ENCODE results near the gene UTF1. TPM values are rescaled to one million over a fixed set of nuclear protein-coding genes. Genes with fewer than 3 reads are reported as not detected.

The UTF1 gene
- total and polyA plus RNA-seq, 9 of the 15 experiments (the other 6 are each of a cell fraction or from before 2014, with no cell fraction given) = 0.35 to 0.46 TPM; not detected in 7

GRCh38 chr10:133258818-133259601, 29.0 kb downstream of the UTF1 start (continued):
- no peak for TF ChIP-seq SPI1 (IDR thresholded peaks at IDR 0.05; ENCODE audit: borderline replicate concordance, low read depth, low read length)
- no peak for TF ChIP-seq SAFB2 (IDR thresholded peaks at IDR 0.05; ENCODE audit: borderline replicate concordance, low read depth, low read length, severe bottlenecking)
- TF ChIP-seq PTRF (tag; IDR thresholded peaks at IDR 0.05) = no peak
- TF ChIP-seq GABPB1 (CRISPR knock-in tag; IDR thresholded peaks at IDR 0.05) = no peak
- no peak for TF ChIP-seq RFX7 (CRISPR knock-in tag; IDR thresholded peaks at IDR 0.05)
- no peak for TF ChIP-seq GATAD2A (IDR thresholded peaks at IDR 0.05)
- no peak for TF ChIP-seq ZNF436 (CRISPR knock-in tag; IDR thresholded peaks at IDR 0.05)
- no peak for TF ChIP-seq MLX (CRISPR knock-in tag; conservative IDR thresholded peaks at IDR 0.05)
- TF ChIP-seq ZNF668 (CRISPR knock-in tag; IDR thresholded peaks at IDR 0.05) = no peak
- no peak for TF ChIP-seq ZBTB40 (IDR thresholded peaks at IDR 0.05)
- no peak for TF ChIP-seq ZBTB40 (CRISPR knock-in tag; IDR thresholded peaks at IDR 0.05)
- peak; percentile 98 for TF ChIP-seq ZBTB9 (CRISPR knock-in tag; IDR thresholded peaks at IDR 0.05)
- TF ChIP-seq SRSF3 (IDR thresholded peaks at IDR 0.05; ENCODE audit: insufficient read depth, low read length) = no peak
- no peak for TF ChIP-seq CHD2 (IDR thresholded peaks at IDR 0.05; ENCODE audit: low read depth, low read length)
- no peak for TF ChIP-seq CREB5 (CRISPR knock-in tag; IDR thresholded peaks at IDR 0.05)
- no peak for TF ChIP-seq KAT7 (CRISPR knock-in tag; IDR thresholded peaks at IDR 0.05; ENCODE audit: borderline replicate concordance)

All from K562 (cell line).